Activated CD4-positive, alpha-beta T cell treated with anti-CD3 and anti-CD28 coated beads, Interleukin-10, Interleukin-2, amounts not matched to agents 100 ng/mL and 50 ng/mL, durations not matched to agents 16 hours and 8 hours (primary cell): Measurements from ENCODE around the gene PAPOLB.
A peak's percentile ranks its signal among the peaks of the same experiment; 100 is the strongest.
"Not testable (repeated sequence)": the region's sequence is repeated elsewhere in the genome, so short reads cannot be mapped to it uniquely, and the experiment has no call there.

Experiments used
- DNase-seq: peaks from one replicate; pipeline ENCODE4 v3.0.0-alpha.2; 2020

The PAPOLB gene

GRCh38 chr7:4861673-4862072 is at the start of gene PAPOLB:
TSS of gene PAPOLB (minus strand) at chr7:4862030. CDS start at chr7:4861810, 220 bp downstream.
- DNase-seq, result no peak

- no peak for DNase-seq
Observed at GRCh38 chr7:4911111-4911828, 49.4 kb upstream of the PAPOLB start.

DNA sequence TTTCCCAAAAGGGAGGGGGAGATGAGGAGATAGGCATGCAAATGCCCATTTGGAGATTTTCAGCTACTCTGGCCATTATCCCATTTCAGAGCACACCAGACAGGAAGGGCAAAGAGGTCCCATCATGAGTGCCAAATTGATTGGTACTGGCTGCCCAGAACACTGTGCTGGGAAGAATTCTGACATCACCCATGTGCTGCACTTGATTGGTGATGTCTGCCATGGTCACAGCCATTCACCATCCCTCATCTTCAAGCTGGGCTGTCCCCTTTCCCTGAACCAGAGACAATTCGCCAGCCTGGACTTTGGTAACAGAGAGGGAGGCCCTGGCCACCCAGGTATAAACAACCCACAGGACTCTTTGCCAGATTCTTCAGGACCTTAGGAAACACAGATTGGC is 44.9 kb upstream of the PAPOLB start:
- DNase-seq, result no peak

GRCh38 chr7:4905171-4905570 is 43.3 kb upstream of the PAPOLB start:
- no peak for DNase-seq

DNA sequence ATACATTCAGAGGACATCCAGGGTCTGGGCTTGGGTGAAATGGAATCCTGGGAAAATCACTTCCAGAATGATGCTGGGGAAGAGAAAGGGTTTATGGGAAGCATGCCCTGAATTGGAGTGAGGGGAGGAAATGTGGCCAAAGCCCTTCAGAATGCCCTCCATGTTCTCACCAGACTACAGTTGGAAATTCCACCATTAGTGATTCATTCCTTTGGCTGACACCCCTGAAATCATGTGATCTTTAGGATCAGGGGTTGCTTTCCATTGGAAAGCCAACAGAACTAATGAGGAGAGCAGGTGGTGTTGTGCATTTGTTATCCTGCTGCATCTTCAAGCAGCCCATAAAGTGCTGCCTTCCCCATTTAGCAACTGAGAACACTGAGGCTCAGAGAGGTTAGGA is 42.5 kb upstream of the PAPOLB start:
- DNase-seq, result no peak

DNA sequence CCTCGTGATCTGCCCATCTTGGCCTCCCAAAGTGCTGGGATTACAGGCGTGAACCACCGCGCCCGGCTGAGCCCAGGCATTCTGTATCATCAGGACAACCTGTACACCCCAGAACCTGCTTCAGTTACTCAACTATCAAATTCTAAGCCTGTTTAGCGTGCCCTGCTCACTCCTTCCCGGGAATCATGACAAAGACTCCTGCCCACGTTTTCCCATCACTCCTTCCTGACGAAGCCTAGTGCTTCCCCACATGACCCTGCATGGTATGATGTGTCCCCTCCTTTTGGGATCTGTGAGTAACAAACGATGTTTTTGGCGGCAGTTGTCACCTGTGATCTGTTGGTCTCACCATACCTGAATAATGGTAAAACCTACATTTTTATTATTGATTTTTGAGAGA is 33.9 kb upstream of the PAPOLB start:
- no peak for DNase-seq

DNA sequence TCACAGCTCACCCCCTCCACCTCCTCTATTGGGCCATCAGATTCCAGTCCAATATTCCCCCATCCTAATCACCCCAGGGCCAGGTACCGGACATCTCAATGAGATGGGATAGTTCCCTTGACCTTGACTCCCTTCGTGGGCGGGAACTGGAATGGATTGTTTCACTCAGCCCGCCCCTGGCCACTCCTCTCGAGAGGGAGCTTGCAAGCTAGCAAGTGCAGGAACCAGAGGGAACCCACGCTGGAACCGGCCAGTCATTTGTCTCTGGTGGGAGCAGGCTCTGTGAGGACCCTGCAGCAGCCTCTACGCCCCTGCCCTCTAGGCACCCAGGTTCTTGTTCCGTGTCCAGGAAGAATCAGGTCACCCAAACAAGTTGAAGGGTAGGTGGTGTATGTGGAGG is 32.7 kb upstream of the PAPOLB start:
- no peak for DNase-seq

- no peak for DNase-seq
Observed at GRCh38 chr7:4893929-4894475, 32.2 kb upstream of the PAPOLB start.

DNA sequence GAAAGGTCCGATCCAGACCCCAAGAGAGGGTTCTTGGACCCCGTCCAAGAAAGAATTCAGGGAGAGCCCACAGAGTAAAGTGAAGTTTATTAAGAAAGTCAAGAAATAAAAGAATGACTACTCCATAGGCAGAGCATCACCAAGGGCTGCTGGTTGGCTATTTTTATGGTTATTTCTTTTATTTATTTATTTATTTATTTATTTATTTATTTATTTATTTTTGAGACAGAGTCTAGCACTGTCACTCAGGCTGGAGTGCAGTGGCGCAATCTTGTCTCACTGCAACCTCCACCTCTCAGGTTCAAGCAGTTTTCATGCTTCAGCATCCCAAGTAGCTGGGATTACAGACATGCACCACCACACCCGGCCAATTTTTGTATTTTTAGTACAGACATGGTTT is 31.4 kb upstream of the PAPOLB start:
- not testable (repeated sequence) for DNase-seq

DNA sequence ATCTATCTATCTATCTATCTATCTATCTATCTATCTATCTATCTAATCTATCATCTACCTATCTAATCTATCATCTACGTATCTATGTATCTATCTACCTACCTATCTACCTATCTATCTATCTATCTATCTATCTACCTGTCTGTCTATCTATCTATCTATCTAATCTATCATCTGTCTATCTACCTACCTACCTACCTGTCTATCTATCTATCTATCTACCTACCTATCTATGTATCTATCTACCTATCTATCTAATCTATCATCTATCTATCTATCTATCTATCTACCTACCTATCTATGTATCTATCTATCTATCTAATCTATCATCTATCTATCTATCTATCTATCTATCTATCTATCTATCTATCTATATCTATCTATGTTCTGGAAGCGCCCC is 29.7 kb upstream of the PAPOLB start:
- DNase-seq, result not testable (repeated sequence)

GRCh38 chr7:4889682-4890081 is 27.9 kb upstream of the PAPOLB start:
- no peak for DNase-seq

DNA sequence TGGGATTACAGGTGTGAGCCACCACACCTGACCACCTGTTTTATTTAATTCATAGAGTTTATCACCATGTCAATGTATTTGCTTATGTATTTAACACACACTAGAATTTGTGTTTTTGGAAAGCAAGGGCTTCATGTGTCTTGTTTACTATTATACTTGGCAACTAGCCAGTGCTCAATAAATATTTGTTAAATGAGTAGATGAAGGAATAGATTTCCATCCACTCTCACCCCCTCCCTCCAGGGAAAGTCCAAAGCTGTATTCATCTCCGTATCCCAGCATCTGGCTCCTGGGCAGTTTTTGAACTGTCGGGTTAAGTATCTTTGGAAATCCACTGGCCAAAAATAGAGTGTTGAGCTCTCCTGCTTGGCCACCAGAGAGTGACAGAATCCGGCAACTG is 26.3 kb upstream of the PAPOLB start:
- no peak for DNase-seq

- no peak for DNase-seq
Observed at GRCh38 chr7:4886671-4887070, 24.8 kb upstream of the PAPOLB start.

- no peak for DNase-seq
Observed at GRCh38 chr7:4885317-4885807, 23.5 kb upstream of the PAPOLB start.

GRCh38 chr7:4884164-4884563 is 22.3 kb upstream of the PAPOLB start:
- DNase-seq, result no peak

GRCh38 chr7:4883372-4884144 is 21.7 kb upstream of the PAPOLB start, which contains the start of gene RADIL:
TSS of gene RADIL (minus strand) at chr7:4883716. CDS start at chr7:4878139, 5,577 bp downstream.
- DNase-seq, result peak; percentile 94

DNA sequence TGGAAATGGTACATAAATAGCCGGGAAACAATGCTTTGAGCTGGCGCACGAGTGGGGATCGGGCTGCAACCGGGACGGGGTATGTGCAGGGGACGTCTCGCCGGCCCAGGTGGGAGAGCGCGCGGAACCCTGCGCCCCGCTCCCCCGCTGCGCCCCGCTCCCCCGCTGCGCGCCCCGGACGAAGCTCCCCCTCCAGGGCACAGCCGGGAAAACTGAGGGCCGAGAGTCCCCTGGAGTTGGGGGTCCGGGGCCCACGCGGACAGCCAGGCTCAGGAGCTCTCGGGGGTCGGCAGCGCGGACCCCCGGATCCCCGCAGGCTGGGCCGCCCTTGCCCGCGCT is 21.2 kb upstream of the PAPOLB start:
- DNase-seq, result no peak

DNA sequence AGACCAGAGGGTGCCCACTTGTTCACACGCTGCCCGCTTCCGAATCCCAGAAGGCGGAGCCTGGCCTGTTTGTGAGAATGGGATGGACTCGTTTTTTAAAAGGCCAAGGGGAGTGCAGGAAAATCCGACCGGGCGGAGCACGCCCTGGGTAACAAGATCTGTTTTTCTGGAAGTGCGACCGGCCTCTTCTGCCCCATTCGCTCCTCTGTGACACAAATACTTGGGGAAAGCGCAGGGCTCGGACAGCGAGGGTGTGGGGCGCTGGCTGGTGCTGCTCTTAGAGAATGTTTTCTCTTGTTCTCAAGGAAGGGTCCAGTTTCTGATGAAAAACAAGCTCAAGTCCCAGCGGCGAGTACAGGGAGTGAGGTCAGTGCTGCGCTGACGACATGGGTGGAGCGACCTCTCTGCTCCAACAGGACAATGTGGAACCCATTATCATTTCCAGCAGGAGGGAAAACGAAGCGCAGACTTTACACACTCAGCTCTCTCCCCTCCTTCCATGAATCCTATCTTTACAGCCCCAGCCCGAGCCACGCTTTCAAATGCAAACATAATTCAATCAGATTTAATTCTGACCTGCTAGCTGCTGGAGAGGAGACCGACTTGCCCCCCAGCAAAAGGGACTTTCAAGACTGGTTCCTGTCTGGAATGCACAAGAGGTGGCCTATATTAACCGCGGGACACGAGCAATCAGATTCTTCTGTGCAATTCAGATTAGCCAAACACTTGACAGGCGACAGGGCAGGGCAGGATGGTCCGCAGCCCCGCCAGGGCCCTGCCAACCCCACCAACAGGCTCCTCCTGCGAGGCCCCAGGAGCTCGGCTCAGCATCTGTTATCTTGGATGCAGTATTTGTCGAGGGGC is 20.6 kb upstream of the PAPOLB start:
- no peak for DNase-seq

- DNase-seq, result no peak
Observed at GRCh38 chr7:4880218-4880617, 18.4 kb upstream of the PAPOLB start.

GRCh38 chr7:4879396-4880081 is 17.7 kb upstream of the PAPOLB start:
- DNase-seq, result no peak

DNA sequence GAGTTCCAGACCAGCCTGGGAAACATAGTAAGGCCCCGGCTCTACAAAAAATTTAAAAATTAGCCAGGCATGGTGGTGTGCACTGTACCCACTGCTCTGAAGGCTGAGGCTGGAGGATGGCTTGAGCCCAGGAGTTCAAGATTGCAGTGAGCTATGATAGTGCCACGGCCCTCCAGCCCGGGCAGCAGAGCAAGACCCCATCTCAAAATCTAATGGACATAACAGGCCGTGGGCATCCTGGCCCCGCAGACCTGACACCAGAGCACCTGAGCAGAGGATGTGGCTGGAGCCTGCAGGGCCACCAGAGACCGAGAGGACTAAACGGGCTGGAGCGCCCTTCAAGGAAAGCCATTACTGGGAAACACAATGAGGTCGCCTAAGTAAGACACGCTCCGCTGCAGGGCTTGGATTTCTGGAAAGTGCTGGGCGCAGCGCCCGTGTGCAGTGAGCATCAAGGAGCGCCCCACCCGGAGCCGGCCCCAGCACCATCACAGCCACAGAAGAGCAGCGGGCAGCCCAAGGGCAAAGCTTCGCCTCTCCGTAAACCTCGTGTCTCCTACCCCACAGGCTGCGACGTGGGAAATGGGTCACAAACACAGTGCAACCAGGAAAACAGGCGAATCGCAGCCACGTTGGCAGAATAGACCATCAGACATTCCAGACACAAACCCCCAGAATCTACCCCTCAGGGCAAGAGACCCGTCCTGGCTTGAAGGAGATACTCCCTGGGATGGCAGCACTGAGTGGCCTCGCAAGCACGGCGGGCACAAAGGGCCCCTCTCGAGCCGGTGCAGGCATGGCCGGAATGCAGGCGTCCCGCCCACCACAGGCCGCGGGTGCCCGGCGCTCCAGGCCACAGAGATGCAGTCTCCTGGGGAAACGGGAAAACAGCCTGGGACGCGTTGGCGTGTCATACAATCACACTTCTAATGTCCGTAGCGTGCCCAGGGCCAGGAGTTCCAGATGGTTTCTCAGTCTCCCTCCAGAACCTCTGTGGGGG is 16.8 kb upstream of the PAPOLB start:
- DNase-seq, result no peak
